ENCODE results near the gene KRT86.

- TF ChIP-seq CTCF (conservative IDR thresholded peaks at IDR 0.05), result no peak
- no peak for TF ChIP-seq ZFX (IDR thresholded peaks at IDR 0.05)
Measured at GRCh38 chr12:52331833-52332232, 57.4 kb downstream of the KRT86 start.

Data from C4-2B (cell line).